GM19035 (cell line): ENCODE measurements around the gene OR2T12.
"Not testable (repeated sequence)": the region's sequence is repeated elsewhere in the genome, so short reads cannot be mapped to it uniquely, and the experiment has no call there.

Experiments
- ATAC-seq: cut with Tn5 transposase; IDR thresholded peaks from one replicate; pipeline ENCODE4 v1.9.1; 2021; ENCODE audit not compliant: unreplicated experiment

Gene OR2T12, protein sequence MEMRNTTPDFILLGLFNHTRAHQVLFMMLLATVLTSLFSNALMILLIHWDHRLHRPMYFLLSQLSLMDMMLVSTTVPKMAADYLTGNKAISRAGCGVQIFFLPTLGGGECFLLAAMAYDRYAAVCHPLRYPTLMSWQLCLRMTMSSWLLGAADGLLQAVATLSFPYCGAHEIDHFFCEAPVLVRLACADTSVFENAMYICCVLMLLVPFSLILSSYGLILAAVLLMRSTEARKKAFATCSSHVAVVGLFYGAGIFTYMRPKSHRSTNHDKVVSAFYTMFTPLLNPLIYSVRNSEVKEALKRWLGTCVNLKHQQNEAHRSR

GRCh38 chr1:248303324-248303723 is at the start of gene OR2T12:
Gene OR2T12 (minus strand): TSS chr1:248303424. CDS start chr1:248295578, 7,846 bp downstream.
- ATAC-seq, result no peak

- ATAC-seq, result no peak
Observed at GRCh38 chr1:248348475-248348874, 45.3 kb upstream of the OR2T12 start, which contains the start of gene OR14C36. Gene OR14C36 (plus strand): TSS chr1:248348775. CDS start chr1:248348775, 0 bp downstream.

DNA sequence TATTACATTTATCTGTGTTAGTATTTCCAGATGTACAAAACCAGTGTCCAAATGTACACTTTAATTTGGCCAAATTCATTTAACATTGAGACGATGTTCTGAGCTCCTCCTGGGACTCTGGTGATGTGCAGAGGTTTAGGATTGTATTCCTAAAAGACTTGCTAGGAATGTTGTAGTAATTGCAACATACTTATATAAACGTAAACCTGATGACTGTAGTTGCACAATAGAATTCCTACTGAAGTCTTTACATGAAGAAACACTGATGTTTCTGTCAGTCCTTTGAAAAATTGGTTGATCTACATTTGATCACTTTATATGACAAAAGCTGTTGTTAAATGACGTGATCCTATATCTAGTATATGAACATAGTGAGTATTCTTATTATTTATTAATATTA is 40.2 kb upstream of the OR2T12 start:
- no peak for ATAC-seq

DNA sequence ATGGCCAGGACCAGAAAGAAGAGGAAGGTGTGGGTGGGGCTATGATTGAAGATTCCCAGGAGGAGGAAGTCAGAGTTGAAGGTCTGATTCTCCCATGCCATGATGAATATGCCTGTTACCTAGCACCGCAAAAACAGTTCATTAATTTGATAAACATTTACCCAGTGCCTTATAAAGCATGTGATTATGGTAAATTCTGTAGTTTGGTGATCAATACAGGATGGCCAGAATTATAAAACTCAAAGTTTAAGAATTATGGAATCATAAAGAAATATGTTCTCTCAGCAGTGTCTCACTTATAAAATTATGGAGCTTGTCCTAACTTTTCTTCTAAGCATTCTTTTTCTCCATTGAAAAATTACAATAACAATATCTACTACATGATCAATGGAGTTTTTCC is 21.2 kb upstream of the OR2T12 start, which contains the start of gene OR2M7:
Gene OR2M7 (minus strand): TSS at position 101 of the 400 bp plus-strand sequence. CDS start 0 bp downstream, at position 101.
- no peak for ATAC-seq

DNA sequence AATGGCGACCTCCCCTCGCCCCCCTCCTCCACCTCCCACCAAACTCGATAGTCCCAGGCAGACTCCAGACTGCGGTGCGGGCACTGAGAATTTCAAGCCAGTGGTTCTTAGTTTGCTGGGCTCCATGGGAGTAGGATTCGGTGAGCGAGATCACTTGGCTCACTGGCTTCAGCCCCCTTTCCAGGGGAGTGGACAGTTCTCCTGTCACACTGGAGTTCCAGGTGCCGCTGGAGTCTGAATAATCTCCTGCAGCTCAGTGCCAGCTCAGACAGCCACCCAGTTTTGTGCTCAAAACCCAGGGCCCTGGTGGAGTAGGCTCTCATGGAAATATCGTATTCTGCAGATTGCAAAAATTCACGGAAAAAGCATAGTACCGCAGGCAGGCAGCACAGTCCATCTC is 13.6 kb upstream of the OR2T12 start:
- no peak for ATAC-seq

DNA sequence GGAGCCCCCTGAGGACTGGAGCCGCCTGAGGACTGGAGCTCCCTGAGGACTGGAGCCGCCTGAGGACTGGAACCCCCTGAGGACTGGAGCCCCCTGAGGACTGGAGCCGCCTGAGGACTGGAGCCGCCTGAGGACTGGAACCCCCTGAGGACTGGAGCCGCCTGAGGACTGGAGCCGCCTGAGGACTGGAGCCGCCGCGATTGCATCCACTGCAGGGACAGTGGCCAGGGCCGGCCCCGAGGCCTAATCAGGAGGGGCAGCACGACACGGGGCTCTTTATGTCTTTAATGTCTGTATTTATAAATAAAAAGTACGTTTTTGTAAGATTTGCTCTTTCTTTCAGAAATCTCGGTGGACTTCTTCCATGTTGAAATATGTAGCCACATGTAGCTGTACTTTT is 3.5 kb upstream of the OR2T12 start:
- not testable (repeated sequence) for ATAC-seq

DNA sequence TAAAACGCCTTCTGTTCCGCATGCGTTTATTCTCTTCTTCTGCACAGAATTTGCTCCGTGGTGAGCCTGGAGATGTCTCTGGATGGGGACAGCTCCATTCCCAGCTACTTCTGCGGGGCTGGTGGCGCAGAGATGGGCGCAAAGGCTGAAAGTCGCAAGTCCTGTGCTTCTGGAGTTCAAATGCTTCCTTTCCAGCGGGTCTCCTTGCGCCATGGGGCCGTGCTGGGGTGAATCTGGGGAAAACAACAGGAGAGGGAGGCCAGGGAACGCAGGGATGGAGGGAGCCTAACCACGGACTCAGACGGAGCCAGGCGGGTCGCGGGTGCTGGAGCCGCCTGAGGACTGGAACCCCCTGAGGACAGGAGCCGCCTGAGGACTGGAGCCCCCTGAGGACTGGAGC is 2.9 kb upstream of the OR2T12 start:
- ATAC-seq, result no peak

GRCh38 chr1:248305672-248306071 is 2.4 kb upstream of the OR2T12 start:
- not testable (repeated sequence) for ATAC-seq

- ATAC-seq, result no peak
Observed at GRCh38 chr1:248288391-248288790, 14.8 kb downstream of the OR2T12 start.

- no peak for ATAC-seq
Observed at GRCh38 chr1:248277876-248278275, 25.3 kb downstream of the OR2T12 start, which contains the start of gene OR2T33. Gene OR2T33 (minus strand): TSS chr1:248277976. CDS start chr1:248273814, 4,162 bp downstream.

DNA sequence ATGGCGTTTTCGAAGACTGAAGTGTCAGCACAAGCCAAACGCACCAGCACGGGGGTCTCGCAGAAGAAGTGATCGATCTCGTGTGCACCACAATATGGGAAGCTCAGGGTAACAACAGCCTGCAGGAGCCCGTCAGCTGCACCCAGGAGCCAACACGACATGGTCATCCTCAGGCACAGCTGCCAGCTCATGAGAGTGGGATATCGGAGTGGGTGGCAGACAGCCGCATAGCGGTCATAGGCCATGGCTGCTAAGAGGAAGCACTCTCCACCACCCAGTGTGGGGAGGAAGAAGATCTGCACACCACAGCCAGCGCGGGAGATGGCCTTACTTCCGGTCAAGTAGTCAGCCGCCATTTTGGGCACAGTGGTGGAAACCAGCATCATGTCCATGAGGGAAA is 30.0 kb downstream of the OR2T12 start:
- ATAC-seq, result not testable (repeated sequence)

GRCh38 chr1:248268178-248268577 is 35.0 kb downstream of the OR2T12 start:
- no peak for ATAC-seq

GRCh38 chr1:248259309-248259708 is 43.9 kb downstream of the OR2T12 start:
- not testable (repeated sequence) for ATAC-seq

GRCh38 chr1:248243204-248243603 is 60.0 kb downstream of the OR2T12 start:
- ATAC-seq, result no peak
